Duodenal mucosa (tissue), 2 donors: Measurements from ENCODE around the gene RXFP1.

ENCODE experiments used
- H3K27ac ChIP-seq: one replicate; pipeline ENCODE4 v1.7.0; 2013; ENCODE audit warnings: low read depth, low read length
- H3K27me3 ChIP-seq, 2 donors: one replicate each; pipeline ENCODE4 v1.7.0; 2013; ENCODE audit warnings: low read length in 2 of 2, control low read depth in 1 of 2; ENCODE audit not compliant: insufficient read depth in 2 of 2, control insufficient read depth in 1 of 2
- H3K36me3 ChIP-seq, 2 donors: one replicate each; pipeline ENCODE4 v1.7.0; 2013; ENCODE audit warnings: low read length in 2 of 2, control low read depth in 1 of 2; ENCODE audit not compliant: insufficient read depth in 2 of 2, control insufficient read depth in 1 of 2
- H3K4me1 ChIP-seq, 2 donors: one replicate each; pipeline ENCODE4 v1.7.0; 2013; ENCODE audit warnings: low read length in 2 of 2, control low read depth in 1 of 2; ENCODE audit not compliant: insufficient read depth in 2 of 2, control insufficient read depth in 1 of 2
- H3K4me3 ChIP-seq, 2 donors: one replicate each; pipeline ENCODE4 v1.7.0; 2013; ENCODE audit warnings: low read length in 2 of 2, low read depth in 1 of 2
- H3K9ac ChIP-seq, 2 donors: one replicate each; pipeline ENCODE4 v1.7.0; 2013; ENCODE audit warnings: low read length in 2 of 2, low read depth in 1 of 2
- H3K9me3 ChIP-seq, 2 donors: one replicate each; pipeline ENCODE4 v1.7.0; 2013; ENCODE audit warnings: low read length in 2 of 2, control low read depth in 1 of 2; ENCODE audit not compliant: control insufficient read depth in 1 of 2

Gene RXFP1

GRCh38 chr4:158682066-158682465, 160.4 kb downstream of the RXFP1 start:
- no peaks in the 10 kb centered on the region for H3K27me3 ChIP-seq
- H3K27ac ChIP-seq, result no peak overlapping the region
- no peak overlapping the region for H3K4me3 ChIP-seq
- H3K9me3 ChIP-seq, result no peaks in the 10 kb centered on the region
- peaks cover 10 to 37% of the 10 kb centered on the region in 2 donors for H3K36me3 ChIP-seq
- H3K9ac ChIP-seq, result no peak overlapping the region
- H3K4me1 ChIP-seq, result peaks cover 3% of the 10 kb centered on the region in 2 donors

GRCh38 chr4:158688813-158689212, 167.1 kb downstream of the RXFP1 start:
- Histone ChIP-seq H3K27ac (no peak overlapping the region), H3K9ac (no peak overlapping the region), H3K27me3 (no peaks in the 10 kb centered on the region), H3K4me3 (no peak overlapping the region), H3K36me3 (peaks cover 0 to 44% of the 10 kb centered on the region in 2 donors), H3K9me3 (no peaks in the 10 kb centered on the region), H3K4me1 (no peaks in the 10 kb centered on the region)
